K562 (cell line): Measurements from ENCODE around the gene ACAP2. TPM values are rescaled to one million over a fixed set of nuclear protein-coding genes. Genes with fewer than 3 reads are reported as not detected.

ENCODE experiments used
- ATAC-seq: fragments of 200-7000 bp; cut with Tn5 transposase; 3 replicates; pipeline ENCODE4 v1.9.1; 2020; ENCODE audit warnings: moderate library complexity
- BruUV-seq: library from RNA; stranded (reverse); fragments of 400-500 nt; replicated peaks from 2 replicates; lab custom pipeline; 2021; lab: Mats Ljungman, UMichigan
- CTCF ChIA-PET: fragments of 300-600 bp; formaldehyde crosslinking; extraction: SDS; loops from one replicate; lab custom pipeline; 2021; ENCODE audit warnings: low intra/inter-chr PET ratio; lab: Yijun Ruan, JAX
- POLR2A ChIA-PET: fragments of 300-600, 350-650 bp; sonication (Branson Sonifier 250); formaldehyde crosslinking; extraction: SDS; loops from one replicate; lab custom pipeline; 2021; ENCODE audit warnings: antibody characterized with exemption, inconsistent platforms; lab: Yijun Ruan, JAX
- DNase-seq, 4 experiments: peaks; one replicate each; pipeline versions ENCODE4 v3.0.0 to v3.0.0-alpha.2; 2011 to 2018; ENCODE audit warnings: low spot score in 3 of 4, mixed read lengths in 3 of 4; ENCODE audit errors: extremely low read depth in 1 of 4
- FAIRE-seq: peaks from 2 replicates; lab custom pipeline; 2011; peaks lifted over from hg19 to GRCh38; lab: Jason Lieb, UNC
- H2AFZ ChIP-seq: 2 replicates; pipeline ENCODE4 v1.6.0; 2011; ENCODE audit warnings: low read depth, low read length, control low read depth, inconsistent platforms
- H3K27ac ChIP-seq: fragments of 200-600 bp; 3 replicates; pipeline ENCODE4 v1.8.0; 2011; ENCODE audit warnings: low read depth, mild to moderate bottlenecking, control low read depth, inconsistent platforms, low read length, moderate library complexity, mixed read lengths; ENCODE audit errors: extremely low read depth
- H3K27me3 ChIP-seq, 2 experiments: fragments of 300-600 bp in 1 of 2; 2 replicates in 1 of 2; 3 replicates in 1 of 2; pipeline versions ENCODE4 v1.6.0 to v1.8.0; 2011; ENCODE audit warnings: inconsistent platforms in 2 of 2, low read length in 2 of 2, mild to moderate bottlenecking in 1 of 2, mixed read lengths in 1 of 2, moderate library complexity in 1 of 2; ENCODE audit not compliant: control insufficient read depth in 2 of 2, insufficient read depth in 2 of 2
- H3K36me3 ChIP-seq: fragments of 300-600 bp; 3 replicates; pipeline ENCODE4 v1.8.0; 2011; ENCODE audit warnings: mild to moderate bottlenecking, low read length, inconsistent platforms; ENCODE audit not compliant: control insufficient read depth, insufficient read depth
- H3K4me1 ChIP-seq, 2 experiments: fragments of 200-600 bp in 1 of 2; replicated peaks in 1 of 2; 2 replicates in 1 of 2; 3 replicates in 1 of 2; pipeline versions ENCODE4 v1.5.1 to v1.8.0; 2011; ENCODE audit warnings: inconsistent platforms in 2 of 2, low read length in 2 of 2, mild to moderate bottlenecking in 1 of 2, mixed read lengths in 1 of 2, moderate library complexity in 1 of 2; ENCODE audit not compliant: control insufficient read depth in 2 of 2, insufficient read depth in 2 of 2
- H3K4me2 ChIP-seq: 2 replicates; pipeline ENCODE4 v1.6.1; 2011; ENCODE audit warnings: low read length, control low read depth, inconsistent platforms, mixed read lengths; ENCODE audit not compliant: insufficient read depth
- H3K4me3 ChIP-seq: fragments of 200-600 bp; sonication (generic), shearing (Covaris generic); 2 replicates; pipeline ENCODE4 v1.5.1; 2016; ENCODE audit warnings: control low read depth, inconsistent platforms
- H3K79me2 ChIP-seq: fragments of 200-600 bp; 3 replicates; pipeline ENCODE4 v1.8.0; 2011; ENCODE audit warnings: low read length, inconsistent platforms; ENCODE audit not compliant: control insufficient read depth, insufficient read depth
- H3K9ac ChIP-seq, 2 experiments: 2 replicates each; pipeline versions ENCODE4 v1.6.0 to v1.6.1; 2011; ENCODE audit warnings: low read depth in 2 of 2, low read length in 2 of 2, control low read depth in 1 of 2, inconsistent platforms in 1 of 2, mild to moderate bottlenecking in 1 of 2, mixed read lengths in 1 of 2; ENCODE audit not compliant: insufficient read depth in 1 of 2
- H3K9me1 ChIP-seq: one replicate; pipeline ENCODE4 v1.6.0; 2011; ENCODE audit warnings: inconsistent platforms, mild to moderate bottlenecking, low read length, moderate library complexity; ENCODE audit not compliant: control insufficient read depth, insufficient read depth
- H3K9me3 ChIP-seq: replicated peaks from 2 replicates; pipeline ENCODE4 v1.5.1; 2011; ENCODE audit warnings: low read depth, low read length, inconsistent platforms; ENCODE audit not compliant: control insufficient read depth, insufficient read depth
- H4K20me1 ChIP-seq: replicated peaks from 2 replicates; pipeline ENCODE4 v1.6.1; 2011; ENCODE audit warnings: low read length, inconsistent platforms, mixed read lengths; ENCODE audit not compliant: control insufficient read depth, insufficient read depth
- BRF2 ChIP-seq: IDR thresholded peaks from 3 replicates; pipeline ENCODE4 v1.6.1; 2011; ENCODE audit warnings: borderline replicate concordance, mild to moderate bottlenecking; ENCODE audit not compliant: insufficient read length, insufficient read depth
- CBFA2T3 ChIP-seq: fragments of 450-650 bp; IDR thresholded peaks from 2 replicates; pipeline ENCODE4 v1.6.1; 2017
- EHMT2 ChIP-seq: fragments of 450-650 bp; IDR thresholded peaks from 2 replicates; pipeline ENCODE4 v1.6.1; 2018; ENCODE audit warnings: antibody characterized with exemption
- FOXK1 ChIP-seq: sonication (generic); formaldehyde crosslinking; IDR thresholded peaks from 2 replicates; pipeline ENCODE4 v1.8.0; 2022; ENCODE audit warnings: missing genetic modification reagents, mild to moderate bottlenecking, borderline replicate concordance
- FOXP4 ChIP-seq: sonication (generic); formaldehyde crosslinking; IDR thresholded peaks from 2 replicates; pipeline ENCODE4 v1.8.0; 2022; ENCODE audit warnings: mild to moderate bottlenecking, missing genetic modification reagents, borderline replicate concordance
- KLF16 ChIP-seq: IDR thresholded peaks from 2 replicates; pipeline ENCODE4 v1.6.1; 2016; ENCODE audit warnings: antibody characterized with exemption
- NR1H2 ChIP-seq: sonication (generic); formaldehyde crosslinking; IDR thresholded peaks from 2 replicates; pipeline ENCODE4 v1.4.0; 2020; ENCODE audit warnings: mild to moderate bottlenecking, missing genetic modification reagents
- NR2C1 ChIP-seq, 2 experiments: fragments of 450-650 bp; IDR thresholded peaks; 2 replicates each; pipeline ENCODE4 v1.6.1; 2017; ENCODE audit warnings: mild to moderate bottlenecking in 2 of 2, antibody characterized with exemption in 1 of 2, inconsistent platforms in 1 of 2, missing compliant biosample characterization in 1 of 2, missing genetic modification characterization in 1 of 2
- RFX5 ChIP-seq: IDR thresholded peaks from 2 replicates; pipeline ENCODE4 v1.6.1; 2011; ENCODE audit warnings: low read depth, mild to moderate bottlenecking, improper control_type of control experiment, low read length
- THAP12 ChIP-seq: fragments of 250-450 bp; sonication (Bioruptor Pico); IDR thresholded peaks from 2 replicates; pipeline ENCODE4 v1.9.0; 2021; ENCODE audit warnings: mild to moderate bottlenecking, inconsistent platforms
- ZNF174 ChIP-seq: fragments of 250-450 bp; sonication (Bioruptor Pico); IDR thresholded peaks from 2 replicates; pipeline ENCODE4 v1.4.0; 2020; ENCODE audit warnings: mild to moderate bottlenecking
- ZNF280B ChIP-seq: fragments of 250-450 bp; sonication (Bioruptor Pico); IDR thresholded peaks from 2 replicates; pipeline ENCODE4 v1.5.1; 2021; ENCODE audit warnings: mild to moderate bottlenecking
- ZNF316 ChIP-seq: fragments of 450-650 bp; IDR thresholded peaks from 2 replicates; pipeline ENCODE4 v1.6.1; 2016
- ZNF354B ChIP-seq: fragments of 250-450 bp; sonication (Bioruptor Pico); IDR thresholded peaks from 2 replicates; pipeline ENCODE4 v1.4.0; 2020
- ZNF655 ChIP-seq: fragments of 250-450 bp; sonication (Bioruptor Pico); IDR thresholded peaks from 2 replicates; pipeline ENCODE4 v1.5.0; 2021
- ZNF780A ChIP-seq: fragments of 250-450 bp; sonication (Bioruptor Pico); IDR thresholded peaks from 2 replicates; pipeline ENCODE4 v1.5.0; 2021; ENCODE audit warnings: mild to moderate bottlenecking
- WGBS: fragments of 100-300 bp; shearing (Covaris generic); methylation state at CpG from one replicate; pipeline ENCODE4 v1.1.6; 2016; ENCODE audit warnings: low coverage, mixed read lengths; ENCODE audit not compliant: insufficient coverage; ENCODE audit errors: missing lambda C conversion rate; 5-methylcytosine and 5-hydroxymethylcytosine counted together
- in situ Hi-C: fragments of 300-500 bp; cut with MboI; formaldehyde crosslinking; loops from 4 replicates; pipeline ENCODE4 v1.15.0; 2018; ENCODE audit warnings: inconsistent platforms, mixed read lengths
- intact Hi-C: fragments of 100-400 bp; cut with micrococcal nuclease; formaldehyde crosslinking; loops from 2 replicates; pipeline ENCODE4 v1.14.2; 2022
- polyA plus RNA-seq, 8 experiments: library from polyadenylated mRNA; depleted of rRNA in 4 of 8; stranded (reverse) in 5 of 8; unstranded in 3 of 8; fragments of >200 nt; fragmentation: Nextera tagmentation in 2 of 8; fragmentation: Illumina TruSeq in 1 of 8; extraction: Ambion mirVana in 2 of 8; extraction: Trizol in 1 of 8; gene quantifications; 2 replicates each; pipeline versions ENCODE4 v1.2.1 to v1.2.3, GENCODE V29; 2011 to 2014; ENCODE audit warnings: inconsistent platforms in 1 of 8, missing spikeins in 1 of 8
- total RNA-seq, 7 experiments: library from RNA; depleted of rRNA in 6 of 7; stranded (reverse); fragments of >200 nt in 6 of 7; fragmentation: Illumina TruSeq in 2 of 7; extraction: Trizol in 2 of 7; gene quantifications; 2 replicates each; pipeline versions ENCODE4 v1.2.1 to v1.2.3, GENCODE V29; 2011 to 2021; ENCODE audit warnings: low replicate concordance in 1 of 7

Gene ACAP2
- total and polyA plus RNA-seq, 9 of the 15 experiments (the other 6 are each of a cell fraction or from before 2014, with no cell fraction given): 10.6 to 52.7 (median 34.4) TPM

- peaks cover 82% of the 10 kb centered on the region for H3K79me2 ChIP-seq
- H2AFZ ChIP-seq: no peak overlapping the region
- intact Hi-C loops (no loop called here), in situ Hi-C loops (no loop called here)
- no peaks in the 10 kb centered on the region for H3K9me1 ChIP-seq
- no peak overlapping the region for H3K9ac ChIP-seq
- POLR2A ChIA-PET: no interaction called here
- no peaks in the 10 kb centered on the region for H3K9me3 ChIP-seq
- CTCF ChIA-PET: no interaction called here
- peaks cover 5% of the 10 kb centered on the region for H4K20me1 ChIP-seq
- H3K27me3 ChIP-seq: no peaks in the 10 kb centered on the region
- H3K4me1 ChIP-seq: peaks cover 0 to 2% of the 10 kb centered on the region in 2 experiments; a peak in 1 of 5 replicates
- FAIRE-seq: no peak
- no peak overlapping the region for H3K4me2 ChIP-seq
- no peaks in the 10 kb centered on the region for H3K36me3 ChIP-seq
- ATAC-seq: no peak
- DNase-seq: no peak
- WGBS: 79% methylated on average over 2 of the region's 2 CpGs
- no TSS peak for BruUV-seq
- no peak overlapping the region for H3K4me3 ChIP-seq
- no peak overlapping the region for H3K27ac ChIP-seq
- TF ChIP-seq ZNF280B (CRISPR knock-in tag): no peak
- no peak for TF ChIP-seq ZNF655 (CRISPR knock-in tag)
- TF ChIP-seq NR1H2 (CRISPR knock-in tag): no peak
- no peak for TF ChIP-seq BRF2
- TF ChIP-seq KLF16: no peak
- no peak for TF ChIP-seq THAP12
- no peak for TF ChIP-seq CBFA2T3
- TF ChIP-seq RFX5: no peak
- TF ChIP-seq EHMT2: no peak
- no peak for TF ChIP-seq FOXK1 (CRISPR knock-in tag)
- no peak for TF ChIP-seq FOXP4 (CRISPR knock-in tag)
- no peak for TF ChIP-seq ZNF174 (CRISPR knock-in tag)
- TF ChIP-seq ZNF316: no peak
- no peak for TF ChIP-seq NR2C1 (IDR thresholded peaks at IDR 0.05)
- TF ChIP-seq NR2C1 (tag; IDR thresholded peaks at IDR 0.05): no peak
- no peak for TF ChIP-seq ZNF354B (CRISPR knock-in tag)
- no peak for TF ChIP-seq ZNF780A
These were observed 37.2 kb downstream of the ACAP2 start for GRCh38 chr3:195405651-195406050.
